Neural cell (in vitro differentiated cells): ENCODE measurements around the gene SIN3A.

ENCODE experiments used
- CTCF ChIP-seq: fragments of 450-650 bp; IDR thresholded peaks from 2 replicates; pipeline ENCODE4 v1.5.1; 2014; ENCODE audit warnings: antibody characterized with exemption, mild to moderate bottlenecking, moderate library complexity; ENCODE audit not compliant: poor library complexity, severe bottlenecking
- POLR2AphosphoS5 ChIP-seq: IDR thresholded peaks from 2 replicates; pipeline ENCODE4 v1.6.1; 2012
- RAD21 ChIP-seq: fragments of 450-650 bp; conservative IDR thresholded peaks from 2 replicates; pipeline ENCODE4 v1.6.1; 2014; ENCODE audit warnings: antibody characterized with exemption, mild to moderate bottlenecking, moderate library complexity

- TF ChIP-seq RAD21 (no peak), CTCF (no peak), POLR2AphosphoS5 (no peak)
Measured at GRCh38 chr15:75327491-75327890, 124.0 kb downstream of the SIN3A start.
